C4-2B (cell line): ENCODE measurements around the gene SV2A.
"Not testable (repeated sequence)": the region's sequence is repeated elsewhere in the genome, so short reads cannot be mapped to it uniquely, and the experiment has no call there.

Experiments
- ZFX ChIP-seq: fragments of 450-650 bp; IDR thresholded peaks from 2 replicates; pipeline ENCODE4 v1.6.1; 2017
- TF ChIP-seq, protein P1 (sequence below): fragments of 450-650 bp; conservative IDR thresholded peaks from 2 replicates; pipeline ENCODE4 v1.5.1; 2017; ENCODE audit warnings: mild to moderate bottlenecking

DNA sequence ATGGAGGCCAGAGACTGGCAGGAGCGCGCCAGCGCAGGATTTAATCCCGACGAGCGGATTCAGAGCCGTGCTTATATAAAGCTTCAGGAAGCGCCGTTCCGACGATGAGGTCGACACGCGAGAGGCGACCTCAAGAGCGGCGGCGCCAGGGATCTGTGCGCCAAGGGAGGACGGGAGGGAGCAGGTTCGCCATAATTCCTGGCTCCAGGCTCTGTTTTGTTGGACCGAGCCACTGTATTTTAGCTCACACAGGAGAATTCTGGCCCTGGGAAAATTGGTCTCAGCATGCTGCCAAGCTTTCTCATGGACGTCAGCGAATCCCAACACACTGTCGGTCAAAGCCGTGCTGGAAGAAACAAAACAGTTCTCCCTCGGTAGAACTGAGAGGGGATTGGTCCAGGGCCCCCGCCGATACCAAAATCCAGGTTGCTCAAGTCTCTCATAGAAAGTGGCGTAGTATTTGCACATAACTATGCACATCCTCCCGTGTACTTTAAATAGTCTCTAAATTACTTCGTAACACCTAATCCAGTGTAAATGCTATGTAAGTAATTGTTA, 56.1 kb downstream of the SV2A start:
- TF ChIP-seq, protein P1, sequence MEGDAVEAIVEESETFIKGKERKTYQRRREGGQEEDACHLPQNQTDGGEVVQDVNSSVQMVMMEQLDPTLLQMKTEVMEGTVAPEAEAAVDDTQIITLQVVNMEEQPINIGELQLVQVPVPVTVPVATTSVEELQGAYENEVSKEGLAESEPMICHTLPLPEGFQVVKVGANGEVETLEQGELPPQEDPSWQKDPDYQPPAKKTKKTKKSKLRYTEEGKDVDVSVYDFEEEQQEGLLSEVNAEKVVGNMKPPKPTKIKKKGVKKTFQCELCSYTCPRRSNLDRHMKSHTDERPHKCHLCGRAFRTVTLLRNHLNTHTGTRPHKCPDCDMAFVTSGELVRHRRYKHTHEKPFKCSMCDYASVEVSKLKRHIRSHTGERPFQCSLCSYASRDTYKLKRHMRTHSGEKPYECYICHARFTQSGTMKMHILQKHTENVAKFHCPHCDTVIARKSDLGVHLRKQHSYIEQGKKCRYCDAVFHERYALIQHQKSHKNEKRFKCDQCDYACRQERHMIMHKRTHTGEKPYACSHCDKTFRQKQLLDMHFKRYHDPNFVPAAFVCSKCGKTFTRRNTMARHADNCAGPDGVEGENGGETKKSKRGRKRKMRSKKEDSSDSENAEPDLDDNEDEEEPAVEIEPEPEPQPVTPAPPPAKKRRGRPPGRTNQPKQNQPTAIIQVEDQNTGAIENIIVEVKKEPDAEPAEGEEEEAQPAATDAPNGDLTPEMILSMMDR: not testable (repeated sequence)
- not testable (repeated sequence) for TF ChIP-seq ZFX
